Gastroesophageal sphincter (tissue), 3 donors: ENCODE results near the gene IFITM5.

Experiments
- CTCF ChIP-seq, 4 experiments: fragments of 200-600 bp in 2 of 4; fragments of 450-650 bp in 2 of 4; sonication (generic) in 1 of 4; IDR thresholded peaks; one replicate each; pipeline ENCODE4 v1.5.1; 2017 to 2019; ENCODE audit warnings: antibody characterized with exemption in 4 of 4, mild to moderate bottlenecking in 2 of 4, moderate library complexity in 2 of 4
- POLR2A ChIP-seq, 2 donors: fragments of 450-650 bp; IDR thresholded peaks; one replicate each; pipeline ENCODE4 v1.6.1; 2017; ENCODE audit warnings: antibody characterized with exemption in 2 of 2, mild to moderate bottlenecking in 2 of 2, moderate library complexity in 1 of 2
- POLR2AphosphoS5 ChIP-seq: sonication (generic); formaldehyde crosslinking; IDR thresholded peaks from one replicate; pipeline ENCODE4 v1.6.1; 2017; ENCODE audit warnings: antibody characterized with exemption

DNA sequence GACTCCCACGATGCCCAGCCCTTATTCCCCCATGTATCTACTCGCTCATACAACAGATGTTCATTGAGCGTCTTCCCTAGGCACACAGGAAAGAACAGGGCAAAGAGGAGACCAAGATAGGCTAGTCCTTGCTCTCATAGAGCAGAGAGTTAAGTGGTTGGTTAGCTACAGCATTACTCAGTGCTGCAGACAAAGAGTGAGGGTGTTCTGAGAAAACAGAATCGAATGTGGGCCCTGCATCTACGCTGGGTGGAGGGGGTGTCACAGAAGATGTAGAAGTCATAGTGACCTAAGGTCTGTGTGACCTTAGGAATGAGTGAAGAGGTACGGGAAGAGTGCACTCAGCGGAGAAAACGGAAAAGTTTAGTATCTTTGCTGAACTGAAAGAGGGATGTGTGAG is 50.3 kb downstream of the IFITM5 start:
- TF ChIP-seq POLR2A (IDR thresholded peaks at IDR 0.05) (no peak), CTCF (IDR thresholded peaks at IDR 0.05) (no peak), POLR2AphosphoS5 (no peak)
